MM.1S (cell line): Measurements from ENCODE around the gene SPPL3.

Experiments
- CTCF ChIP-seq: fragments of 300-600 bp; sonication (generic); IDR thresholded peaks from 2 replicates; pipeline ENCODE4 v1.5.1; 2016; ENCODE audit warnings: antibody characterized with exemption, low read length, mixed read lengths
- EZH2 ChIP-seq: fragments of 300-600 bp; sonication (generic); optimal IDR thresholded peaks from 2 replicates; pipeline ENCODE3; 2017; ENCODE audit warnings: low read depth, mild to moderate bottlenecking, antibody characterized with exemption, low read length, mixed read lengths
- EZH2phosphoT487 ChIP-seq: fragments of 300-600 bp; sonication (generic); IDR thresholded peaks from 2 replicates; pipeline ENCODE4 v1.6.1; 2018; ENCODE audit warnings: antibody characterized with exemption, low read length

DNA sequence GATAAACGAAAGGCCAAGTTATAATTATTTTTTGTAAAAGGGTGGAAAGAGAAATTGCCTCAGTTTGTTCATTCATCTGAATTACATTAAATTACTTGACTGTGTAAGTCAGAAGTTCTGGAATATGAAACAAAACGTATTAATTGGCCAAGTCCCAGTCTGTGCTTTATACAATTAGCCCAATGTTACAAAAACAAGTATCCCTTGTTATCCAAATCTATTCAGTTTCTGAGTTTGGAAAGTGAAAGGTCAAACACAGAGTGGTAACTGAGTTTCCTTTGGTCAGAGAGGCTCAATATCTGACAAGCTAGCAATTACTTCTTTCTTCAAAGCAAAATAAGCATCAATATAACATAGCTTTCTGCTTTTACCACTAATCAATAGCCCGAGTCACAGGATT is 62.6 kb downstream of the SPPL3 start:
- TF ChIP-seq CTCF (no peak), EZH2 (no peak), EZH2phosphoT487 (no peak)
